Esophagus squamous epithelium (tissue), 5 donors: ENCODE measurements around the gene ABCC2. TPM values are rescaled to one million over a fixed set of nuclear protein-coding genes. Genes with fewer than 3 reads are reported as not detected.

Experiments used
- DNase-seq: peaks from one replicate; lab custom pipeline; 2025; lab: John Stamatoyannopoulos, UW
- H3K27ac ChIP-seq, 4 donors: fragments of 200-600 bp; sonication (generic); one replicate each; pipeline ENCODE4 v1.5.1; 2016 to 2019; ENCODE audit warnings: mild to moderate bottlenecking in 1 of 4
- H3K27me3 ChIP-seq, 4 donors: fragments of 200-600 bp; sonication (generic); 1 replicate in 3 of 4; 2 replicates in 1 of 4; pipeline versions ENCODE4 v1.5.1 to v1.6.0; 2017 to 2021; ENCODE audit warnings: antibody characterized with exemption in 1 of 4
- H3K36me3 ChIP-seq, 3 donors: fragments of 200-600 bp; sonication (generic); one replicate each; pipeline ENCODE4 v1.5.1; 2016 to 2019
- H3K4me1 ChIP-seq, 3 donors: fragments of 200-600 bp; sonication (generic); one replicate each; pipeline ENCODE4 v1.5.1; 2017 to 2019
- H3K4me3 ChIP-seq, 4 donors: fragments of 200-600 bp; sonication (generic); 1 replicate in 3 of 4; 2 replicates in 1 of 4; pipeline ENCODE4 v1.5.1; 2016 to 2019; ENCODE audit warnings: mild to moderate bottlenecking in 2 of 4, moderate library complexity in 1 of 4
- H3K9me3 ChIP-seq, 3 donors: fragments of 200-600 bp; sonication (generic); one replicate each; pipeline ENCODE4 v1.5.1; 2016 to 2019
- POLR2A ChIP-seq, 4 donors: fragments of 450-650 bp; IDR thresholded peaks; one replicate each; pipeline ENCODE4 v1.6.1; 2017; ENCODE audit warnings: antibody characterized with exemption in 4 of 4, mild to moderate bottlenecking in 4 of 4, moderate library complexity in 3 of 4
- WGBS, 2 donors: methylation state at CpG; one replicate each; pipeline ENCODE4 v1.1.5; 2018; 5-methylcytosine and 5-hydroxymethylcytosine counted together
- intact Hi-C: fragments of 100-400 bp; cut with DNase I; formaldehyde crosslinking; loops from one replicate; pipeline ENCODE4 v1.15.0; 2022
- total RNA-seq, 4 donors: library from RNA; depleted of rRNA; stranded (reverse); fragments of >200 nt; gene quantifications; one replicate each; pipeline ENCODE4 v1.1.0, GENCODE V29; 2016
- TF ChIP-seq, protein P1 (sequence below), 6 experiments: fragments of 450-650 bp in 4 of 6; fragments of 200-600 bp in 2 of 6; sonication (generic) in 2 of 6; IDR thresholded peaks; one replicate each; pipeline ENCODE4 v1.5.1; 2016 to 2019; ENCODE audit warnings: antibody characterized with exemption in 6 of 6, mild to moderate bottlenecking in 4 of 6, moderate library complexity in 4 of 6
- donor health status: DM: yes; HTN: yes; CAD: no.

The ABCC2 gene
- total RNA-seq, 4 donors from 2014 or later: 0.61 to 2.2 (median 1.1) TPM

DNA sequence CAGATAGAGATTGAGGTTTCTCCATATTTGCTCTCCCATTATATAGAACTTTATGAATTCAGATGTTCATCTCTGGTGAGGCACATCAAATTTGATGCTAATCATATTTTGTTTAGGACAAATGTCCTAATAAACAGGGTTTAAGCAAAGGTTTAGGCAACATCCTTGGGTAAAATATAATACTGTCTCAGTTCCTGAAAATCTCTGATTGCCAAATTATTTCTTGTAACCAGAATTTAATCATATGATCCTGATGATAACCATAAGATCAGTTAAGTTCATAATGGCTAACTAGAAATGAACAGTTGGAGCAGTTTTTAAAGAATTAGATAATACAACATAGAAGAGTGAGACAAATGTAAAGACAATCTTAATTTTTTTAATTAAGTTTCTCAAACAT, 31.8 kb upstream of the ABCC2 start:
- TF ChIP-seq POLR2A (IDR thresholded peaks at IDR 0.05): no peak
- TF ChIP-seq, protein P1, sequence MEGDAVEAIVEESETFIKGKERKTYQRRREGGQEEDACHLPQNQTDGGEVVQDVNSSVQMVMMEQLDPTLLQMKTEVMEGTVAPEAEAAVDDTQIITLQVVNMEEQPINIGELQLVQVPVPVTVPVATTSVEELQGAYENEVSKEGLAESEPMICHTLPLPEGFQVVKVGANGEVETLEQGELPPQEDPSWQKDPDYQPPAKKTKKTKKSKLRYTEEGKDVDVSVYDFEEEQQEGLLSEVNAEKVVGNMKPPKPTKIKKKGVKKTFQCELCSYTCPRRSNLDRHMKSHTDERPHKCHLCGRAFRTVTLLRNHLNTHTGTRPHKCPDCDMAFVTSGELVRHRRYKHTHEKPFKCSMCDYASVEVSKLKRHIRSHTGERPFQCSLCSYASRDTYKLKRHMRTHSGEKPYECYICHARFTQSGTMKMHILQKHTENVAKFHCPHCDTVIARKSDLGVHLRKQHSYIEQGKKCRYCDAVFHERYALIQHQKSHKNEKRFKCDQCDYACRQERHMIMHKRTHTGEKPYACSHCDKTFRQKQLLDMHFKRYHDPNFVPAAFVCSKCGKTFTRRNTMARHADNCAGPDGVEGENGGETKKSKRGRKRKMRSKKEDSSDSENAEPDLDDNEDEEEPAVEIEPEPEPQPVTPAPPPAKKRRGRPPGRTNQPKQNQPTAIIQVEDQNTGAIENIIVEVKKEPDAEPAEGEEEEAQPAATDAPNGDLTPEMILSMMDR (IDR thresholded peaks at IDR 0.05): no peak
- H3K9me3 ChIP-seq: no peaks in the 10 kb centered on the region
- no peak overlapping the region for H3K4me3 ChIP-seq
- H3K27ac ChIP-seq: no peak overlapping the region
- DNase-seq: no peak
- no peaks in the 10 kb centered on the region for H3K4me1 ChIP-seq
- peaks cover 0 to 100% (median 30%) of the 10 kb centered on the region in 3 donors for H3K36me3 ChIP-seq
- intact Hi-C loops: no loop called here
- H3K27me3 ChIP-seq: no peaks in the 10 kb centered on the region

- intact Hi-C loops: no loop called here
Measured at GRCh38 chr10:99754670-99755069, 27.8 kb upstream of the ABCC2 start.

GRCh38 chr10:99756159-99756558, 26.3 kb upstream of the ABCC2 start:
- WGBS, 2 donors: 100% methylated on average over 1 of the region's 1 CpG
- no peak for TF ChIP-seq POLR2A (IDR thresholded peaks at IDR 0.05)
- TF ChIP-seq, protein P1 (IDR thresholded peaks at IDR 0.05): no peak
- peaks cover 10 to 99% (median 24%) of the 10 kb centered on the region in 3 donors for H3K36me3 ChIP-seq
- H3K4me1 ChIP-seq: peaks cover 0 to 22% (median 6%) of the 10 kb centered on the region in 3 donors
- H3K4me3 ChIP-seq: no peak overlapping the region
- DNase-seq: no peak
- H3K27ac ChIP-seq: no peak overlapping the region
- H3K27me3 ChIP-seq: no peaks in the 10 kb centered on the region
- H3K9me3 ChIP-seq: no peaks in the 10 kb centered on the region
- intact Hi-C loops: no loop called here

More at GRCh38 chr10:99754670-99755069, 27.8 kb upstream of the ABCC2 start:
- DNase-seq: no peak
- Histone ChIP-seq H3K4me3 (no peak overlapping the region), H3K27ac (no peak overlapping the region), H3K4me1 (peaks cover 0 to 16% (median 2%) of the 10 kb centered on the region in 3 donors), H3K9me3 (no peaks in the 10 kb centered on the region), H3K36me3 (peaks cover 10 to 99% (median 24%) of the 10 kb centered on the region in 3 donors), H3K27me3 (no peaks in the 10 kb centered on the region)
- WGBS, 2 donors: 63 to 74% methylated on average over 1 of the region's 1 CpG
- no peak for TF ChIP-seq POLR2A (IDR thresholded peaks at IDR 0.05)
- TF ChIP-seq, protein P1 (IDR thresholded peaks at IDR 0.05): no peak

DNA sequence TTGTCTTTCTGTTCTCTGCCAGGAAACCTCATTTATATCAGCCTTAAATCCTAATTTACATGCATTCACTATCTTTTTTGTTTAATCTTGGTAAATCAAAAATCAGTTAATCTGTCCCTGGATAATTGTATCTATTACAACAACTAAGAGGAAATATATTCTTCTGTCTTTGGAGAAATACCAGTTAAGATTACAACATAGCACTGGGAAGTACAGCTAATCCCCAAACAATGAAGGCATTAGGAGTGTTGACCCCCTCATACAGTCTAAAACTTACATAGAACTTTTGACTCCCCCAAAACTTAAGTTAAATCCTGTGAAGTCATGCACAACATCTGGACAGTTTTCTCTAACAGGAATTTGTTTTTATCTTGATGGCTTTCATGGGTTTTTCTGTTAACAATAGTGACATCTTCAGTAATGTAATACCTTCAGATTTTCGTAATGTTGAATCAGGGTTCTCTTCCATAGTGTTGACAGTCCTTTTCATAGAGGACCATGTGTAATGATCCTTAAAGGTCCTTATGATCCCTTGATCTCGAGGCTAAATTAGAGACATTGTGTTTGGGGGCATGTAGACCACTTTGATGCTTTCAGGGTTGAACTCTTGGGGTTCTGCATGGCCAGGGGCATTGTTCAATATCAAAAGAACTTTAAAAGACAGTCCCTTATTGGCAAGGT, 24.1 kb upstream of the ABCC2 start:
- H3K27ac ChIP-seq: peak overlapping the region in 3 of 4 donors; percentile 32 to 68 (median 61)
- no peaks in the 10 kb centered on the region for H3K27me3 ChIP-seq
- no peak overlapping the region for H3K4me3 ChIP-seq
- DNase-seq: no peak
- WGBS, 2 donors: 75 to 77% methylated on average over 2 of the region's 2 CpGs
- H3K9me3 ChIP-seq: no peaks in the 10 kb centered on the region
- peaks cover 10 to 83% (median 15%) of the 10 kb centered on the region in 3 donors for H3K36me3 ChIP-seq
- intact Hi-C loops: no loop called here
- peaks cover 0 to 22% (median 6%) of the 10 kb centered on the region in 3 donors for H3K4me1 ChIP-seq
- TF ChIP-seq POLR2A (IDR thresholded peaks at IDR 0.05): no peak
- TF ChIP-seq, protein P1 (IDR thresholded peaks at IDR 0.05): no peak

GRCh38 chr10:99760321-99760720, 22.1 kb upstream of the ABCC2 start:
- TF ChIP-seq, protein P1 (IDR thresholded peaks at IDR 0.05): no peak
- no peak for TF ChIP-seq POLR2A (IDR thresholded peaks at IDR 0.05)
- no peak overlapping the region for H3K4me3 ChIP-seq
- intact Hi-C loops: no loop called here
- peaks cover 0 to 22% (median 6%) of the 10 kb centered on the region in 3 donors for H3K4me1 ChIP-seq
- 33 to 67% methylated on average over 1 of the region's 1 CpG for WGBS, 2 donors
- DNase-seq: no peak
- H3K36me3 ChIP-seq: peaks cover 5 to 64% (median 10%) of the 10 kb centered on the region in 3 donors
- H3K9me3 ChIP-seq: no peaks in the 10 kb centered on the region
- no peaks in the 10 kb centered on the region for H3K27me3 ChIP-seq
- H3K27ac ChIP-seq: no peak overlapping the region
